ENCODE data around the gene STK17A.

- TF ChIP-seq EZH2 (IDR thresholded peaks at IDR 0.05) = no peak
- TF ChIP-seq POLR2AphosphoS5 (IDR thresholded peaks at IDR 0.05; ENCODE audit: borderline replicate concordance, low read depth, low read length) = no peak
These were observed 46.9 kb upstream of the STK17A start for GRCh38 chr7:43535810-43536585.

Measured in SK-N-MC (cell line).